Ascending aorta (tissue), 2 donors: ENCODE results near the gene HRAS. TPM values are rescaled to one million over a fixed set of nuclear protein-coding genes. Genes with fewer than 3 reads are reported as not detected.

Experiments
- DNase-seq, 2 donors: peaks; one replicate each; pipeline ENCODE4 v3.0.0-alpha.2; 2019; ENCODE audit warnings: low spot score in 2 of 2
- H3K27ac ChIP-seq, 2 donors: fragments of 200-600 bp; sonication (generic); one replicate each; pipeline ENCODE4 v1.5.1; 2016 to 2017; ENCODE audit warnings: mild to moderate bottlenecking in 1 of 2
- H3K27me3 ChIP-seq: fragments of 200-600 bp; sonication (generic); one replicate; pipeline ENCODE4 v1.5.1; 2017
- H3K36me3 ChIP-seq, 2 donors: fragments of 200-600 bp; sonication (generic); one replicate each; pipeline ENCODE4 v1.5.1; 2016
- H3K4me1 ChIP-seq, 2 donors: fragments of 200-600 bp; sonication (generic); one replicate each; pipeline ENCODE4 v1.5.1; 2016 to 2017; ENCODE audit warnings: mild to moderate bottlenecking in 1 of 2
- H3K4me3 ChIP-seq, 2 donors: fragments of 200-600 bp; sonication (generic); one replicate each; pipeline ENCODE4 v1.5.1; 2016 to 2017; ENCODE audit warnings: mild to moderate bottlenecking in 1 of 2
- H3K9me3 ChIP-seq, 2 donors: fragments of 200-600 bp; sonication (generic); one replicate each; pipeline ENCODE4 v1.5.1; 2016
- CTCF ChIP-seq, 3 experiments: fragments of 200-600 bp in 2 of 3; fragments of 450-650 bp in 1 of 3; sonication (generic) in 2 of 3; IDR thresholded peaks; one replicate each; pipeline ENCODE4 v1.5.1; 2016 to 2019; ENCODE audit warnings: antibody characterized with exemption in 3 of 3, mild to moderate bottlenecking in 1 of 3, moderate library complexity in 1 of 3
- intact Hi-C: fragments of 100-400 bp; cut with DNase I; formaldehyde crosslinking; loops from one replicate; pipeline ENCODE4 v1.15.1; 2023
- total RNA-seq: library from RNA; depleted of rRNA; stranded (reverse); fragments of >200 nt; gene quantifications from one replicate; pipeline ENCODE4 v1.1.0, GENCODE V29; 2016

Gene HRAS
- total RNA-seq, 1 donor from 2014 or later: 21.6 TPM

GRCh38 chr11:556662-557256 is 21.4 kb upstream of the HRAS start:
- Histone ChIP-seq H3K4me1 (peaks cover 16 to 21% of the 10 kb centered on the region in 2 donors), H3K36me3 (no peaks in the 10 kb centered on the region), H3K4me3 (no peak overlapping the region), H3K9me3 (no peaks in the 10 kb centered on the region), H3K27me3 (peaks cover 25% of the 10 kb centered on the region), H3K27ac (no peak overlapping the region)
- DNase-seq: no peak
- no peak for TF ChIP-seq CTCF (IDR thresholded peaks at IDR 0.05)
- intact Hi-C loops: loop anchor here (5.0 kb wide), 1 partner anchor 71 kb away; the partner anchor contains the start of gene SCT

- TF ChIP-seq CTCF (IDR thresholded peaks at IDR 0.05): no peak
- no peak for DNase-seq
- H3K27me3 ChIP-seq: peaks cover 25% of the 10 kb centered on the region
- no peak overlapping the region for H3K27ac ChIP-seq
- H3K9me3 ChIP-seq: no peaks in the 10 kb centered on the region
- H3K4me3 ChIP-seq: peak overlapping the region in 1 of 2 donors; percentile 37
- intact Hi-C loops: loop anchor here (2.0 to 5.0 kb wide), 2 partner anchors 71 to 173 kb away; partner anchors contain the start of gene SCT
- no peaks in the 10 kb centered on the region for H3K36me3 ChIP-seq
- H3K4me1 ChIP-seq: peaks cover 16 to 18% of the 10 kb centered on the region in 2 donors
These were observed 20.6 kb upstream of the HRAS start for GRCh38 chr11:555780-556661.

- peak in 2 of 3 experiments; percentile 5 to 13 for TF ChIP-seq CTCF (IDR thresholded peaks at IDR 0.05)
- Histone ChIP-seq H3K4me1 (peaks cover 14 to 16% of the 10 kb centered on the region in 2 donors), H3K9me3 (no peaks in the 10 kb centered on the region), H3K27ac (no peak overlapping the region), H3K36me3 (no peaks in the 10 kb centered on the region), H3K27me3 (peaks cover 25% of the 10 kb centered on the region), H3K4me3 (peak overlapping the region; percentile 37 to 48)
- DNase-seq: no peak
- intact Hi-C loops: loop anchor here (2.0 to 5.0 kb wide), 2 partner anchors 72 to 173 kb away; partner anchors contain the start of gene SCT
These were observed 19.9 kb upstream of the HRAS start for GRCh38 chr11:555227-555779.

- Histone ChIP-seq H3K4me3 (peak overlapping the region; percentile 37 to 48), H3K9me3 (no peaks in the 10 kb centered on the region), H3K27ac (no peak overlapping the region), H3K4me1 (peaks cover 11 to 12% of the 10 kb centered on the region in 2 donors), H3K36me3 (no peaks in the 10 kb centered on the region), H3K27me3 (peaks cover 25% of the 10 kb centered on the region)
- TF ChIP-seq CTCF (IDR thresholded peaks at IDR 0.05): peak; percentile 45 to 71 (median 64)
- intact Hi-C loops: loop anchor here (2.0 to 5.0 kb wide), 2 partner anchors 73 to 174 kb away; partner anchors contain the start of gene SCT
- DNase-seq: no peak
These were observed 19.3 kb upstream of the HRAS start for GRCh38 chr11:554428-555226.

- Histone ChIP-seq H3K4me3 (no peak overlapping the region), H3K27ac (no peak overlapping the region), H3K4me1 (peaks cover 11 to 12% of the 10 kb centered on the region in 2 donors), H3K9me3 (no peaks in the 10 kb centered on the region), H3K27me3 (peaks cover 25% of the 10 kb centered on the region), H3K36me3 (no peaks in the 10 kb centered on the region)
- no peak for TF ChIP-seq CTCF (IDR thresholded peaks at IDR 0.05)
- intact Hi-C loops: loop anchor here (2.0 kb wide), 1 partner anchor 175 kb away; no protein-coding TSS in a partner anchor
- no peak for DNase-seq
These were observed 18.6 kb upstream of the HRAS start for GRCh38 chr11:553988-554340.
